Ovary (tissue), 9 donors: ENCODE measurements around the gene COBL. TPM values are rescaled to one million over a fixed set of nuclear protein-coding genes. Genes with fewer than 3 reads are reported as not detected.

Experiments used
- DNase-seq, 5 donors: peaks; one replicate each; pipeline ENCODE4 v3.0.0-alpha.2; 2019 to 2020
- H3K27ac ChIP-seq, 2 donors: fragments of 200-600 bp; one replicate each; pipeline versions ENCODE4 v1.5.1 to v1.8.0; 2019 to 2022
- H3K27me3 ChIP-seq: fragments of 200-600 bp; one replicate; pipeline ENCODE4 v1.8.0; 2022
- H3K36me3 ChIP-seq: fragments of 200-600 bp; sonication (generic); one replicate; pipeline ENCODE4 v1.5.1; 2019
- H3K4me1 ChIP-seq: one replicate; pipeline ENCODE4 v1.8.1; 2013; ENCODE audit warnings: mild to moderate bottlenecking, moderate library complexity; ENCODE audit not compliant: insufficient read depth
- H3K4me3 ChIP-seq: fragments of 200-600 bp; sonication (generic); one replicate; pipeline ENCODE4 v1.5.1; 2017
- H3K9me3 ChIP-seq, 2 donors: fragments of 200-600 bp in 1 of 2; sonication (generic) in 1 of 2; one replicate each; pipeline versions ENCODE4 v1.5.1 to v1.8.1; 2013 to 2019; ENCODE audit warnings: mild to moderate bottlenecking in 1 of 2, moderate library complexity in 1 of 2
- EP300 ChIP-seq: sonication (generic); formaldehyde crosslinking; IDR thresholded peaks from one replicate; pipeline ENCODE4 v1.6.1; 2017; ENCODE audit warnings: antibody characterized with exemption
- POLR2A ChIP-seq: fragments of 450-650 bp; IDR thresholded peaks from one replicate; pipeline ENCODE4 v1.6.1; 2017; ENCODE audit warnings: antibody characterized with exemption, mild to moderate bottlenecking, moderate library complexity
- WGBS, 3 donors: extraction: QIAGEN DNeasy Blood & Tissue Kit in 1 of 3; methylation state at CpG; one replicate each; pipeline versions ENCODE4 v1.1.5 to v1.1.7; 2013 to 2017; 5-methylcytosine and 5-hydroxymethylcytosine counted together
- intact Hi-C, 4 donors: fragments of 100-400 bp; cut with DNase I; formaldehyde crosslinking; loops; one replicate each; pipeline versions ENCODE4 v1.11.0 to v1.15.1; 2022 to 2023
- polyA plus RNA-seq, 2 donors: library from polyadenylated mRNA; stranded (reverse); fragments of 200-250 nt in 1 of 2; fragments of 350-450 nt in 1 of 2; fragmentation: Illumina TruSeq in 1 of 2; extraction: RNeasy Lipid Tissue Mini Kit (QIAGEN cat#74804) in 1 of 2; gene quantifications; one replicate each; pipeline ENCODE4 v1.2.3, GENCODE V29; 2013 to 2014
- total RNA-seq, 7 donors: library from RNA; depleted of rRNA in 2 of 7; stranded (reverse); fragments of >200 nt in 2 of 7; fragmentation: NEBNext Ultra II Directional in 3 of 7; extraction: Animal tissue kit (Norgen Biotek cat#: 25700) in 3 of 7; gene quantifications; one replicate each; pipeline versions ENCODE4 v1.1.0 to v1.2.4, GENCODE V29; 2016 to 2023
- TF ChIP-seq, protein P1 (sequence below), 3 donors: fragments of 450-650 bp in 2 of 3; fragments of 200-600 bp in 1 of 3; IDR thresholded peaks; one replicate each; pipeline versions ENCODE4 v1.5.1 to v1.8.0; 2016 to 2022; ENCODE audit warnings: antibody characterized with exemption in 3 of 3, mild to moderate bottlenecking in 1 of 3
- donor health status: DM: no; HTN: no; CAD: no; lungs with moderate emphysema.
- donor health status: DM: no; HTN: no; CAD: no.
- donor health status: Bipolar disorder and iron deficiency.
- donor health status: DM: yes; HTN: yes; CAD: no.
- donor health status: DM: no; HTN: no; CAD: no.
- donor health status: DM: yes; HTN: yes; CAD: no.

COBL gene
- total and polyA plus RNA-seq, 9 donors, result 0.87 to 33.4 (median 3.9) TPM

DNA sequence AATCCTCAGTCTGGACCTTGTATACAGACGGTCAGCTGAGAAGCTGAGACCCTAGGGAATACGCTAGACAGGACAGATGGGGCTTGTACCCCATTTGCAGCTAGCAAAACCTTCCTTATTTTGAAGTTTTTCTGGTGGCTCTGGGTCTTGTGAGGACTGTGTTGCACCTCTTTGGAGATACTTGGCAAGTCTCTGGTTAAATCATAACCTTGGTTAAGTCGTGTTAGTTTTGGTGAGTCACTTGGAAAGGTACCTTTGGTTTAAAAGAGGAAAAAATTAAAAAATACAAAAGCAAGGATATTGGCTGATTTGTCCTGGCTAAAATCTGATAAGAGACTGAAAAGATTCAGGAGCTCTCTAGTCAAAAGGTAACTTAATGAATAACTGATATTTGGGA is 140.6 kb downstream of the COBL start:
- Histone ChIP-seq H3K9me3 (no peaks in the 10 kb centered on the region), H3K4me1 (no peaks in the 10 kb centered on the region), H3K27ac (no peak overlapping the region), H3K4me3 (no peak overlapping the region), H3K36me3 (no peaks in the 10 kb centered on the region), H3K27me3 (no peaks in the 10 kb centered on the region)
- DNase-seq, result no peak
- TF ChIP-seq, protein P1, sequence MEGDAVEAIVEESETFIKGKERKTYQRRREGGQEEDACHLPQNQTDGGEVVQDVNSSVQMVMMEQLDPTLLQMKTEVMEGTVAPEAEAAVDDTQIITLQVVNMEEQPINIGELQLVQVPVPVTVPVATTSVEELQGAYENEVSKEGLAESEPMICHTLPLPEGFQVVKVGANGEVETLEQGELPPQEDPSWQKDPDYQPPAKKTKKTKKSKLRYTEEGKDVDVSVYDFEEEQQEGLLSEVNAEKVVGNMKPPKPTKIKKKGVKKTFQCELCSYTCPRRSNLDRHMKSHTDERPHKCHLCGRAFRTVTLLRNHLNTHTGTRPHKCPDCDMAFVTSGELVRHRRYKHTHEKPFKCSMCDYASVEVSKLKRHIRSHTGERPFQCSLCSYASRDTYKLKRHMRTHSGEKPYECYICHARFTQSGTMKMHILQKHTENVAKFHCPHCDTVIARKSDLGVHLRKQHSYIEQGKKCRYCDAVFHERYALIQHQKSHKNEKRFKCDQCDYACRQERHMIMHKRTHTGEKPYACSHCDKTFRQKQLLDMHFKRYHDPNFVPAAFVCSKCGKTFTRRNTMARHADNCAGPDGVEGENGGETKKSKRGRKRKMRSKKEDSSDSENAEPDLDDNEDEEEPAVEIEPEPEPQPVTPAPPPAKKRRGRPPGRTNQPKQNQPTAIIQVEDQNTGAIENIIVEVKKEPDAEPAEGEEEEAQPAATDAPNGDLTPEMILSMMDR (IDR thresholded peaks at IDR 0.05), result no peak
- no peak for TF ChIP-seq EP300
- TF ChIP-seq POLR2A, result no peak
- whole genome bisulfite sequencing, 3 donors, result 33 to 38% (median 35%) methylated on average over 3 of the region's 3 CpGs
- intact Hi-C loops, result no loop called here

DNA sequence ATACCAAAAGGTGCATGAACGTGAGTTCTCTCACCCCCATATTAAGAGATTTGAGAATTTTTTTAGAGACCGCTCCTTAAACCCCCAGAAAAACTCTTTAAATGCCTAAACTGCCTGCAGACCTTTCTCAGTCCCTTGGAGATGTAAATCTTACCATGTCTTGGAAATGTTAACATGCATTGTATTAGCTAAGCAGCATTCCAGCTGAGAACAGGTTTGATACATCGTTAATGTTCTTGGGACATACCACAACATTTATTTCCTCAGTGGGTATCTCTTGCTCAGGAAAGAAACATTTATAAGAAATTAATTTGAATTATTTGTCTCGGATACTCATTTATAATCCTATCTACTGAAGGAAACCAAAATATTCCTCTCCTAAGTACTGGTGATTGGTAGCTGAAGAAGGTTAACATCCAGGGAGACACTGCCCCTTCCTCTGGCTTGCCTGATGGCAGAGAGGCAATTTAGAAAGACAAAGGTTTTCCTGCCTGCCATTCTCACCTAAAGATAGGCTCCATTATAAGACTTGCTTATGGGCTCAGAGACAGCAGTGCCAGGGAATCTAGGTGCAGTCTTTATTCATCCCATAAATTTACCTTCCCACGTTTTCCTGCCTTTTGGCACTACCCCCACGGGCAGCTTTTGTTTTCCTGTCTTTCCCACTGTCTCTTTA is 141.2 kb downstream of the COBL start:
- Histone ChIP-seq H3K27ac (no peak overlapping the region), H3K4me1 (no peaks in the 10 kb centered on the region), H3K4me3 (no peak overlapping the region), H3K36me3 (no peaks in the 10 kb centered on the region), H3K9me3 (no peaks in the 10 kb centered on the region), H3K27me3 (no peaks in the 10 kb centered on the region)
- intact Hi-C loops, result no loop called here
- TF ChIP-seq, protein P1 (IDR thresholded peaks at IDR 0.05), result no peak
- no peak for TF ChIP-seq EP300
- no peak for TF ChIP-seq POLR2A
- DNase-seq, result no peak
- 51 to 55% (median 52%) methylated on average over 6 of the region's 6 CpGs for WGBS, 3 donors

DNA sequence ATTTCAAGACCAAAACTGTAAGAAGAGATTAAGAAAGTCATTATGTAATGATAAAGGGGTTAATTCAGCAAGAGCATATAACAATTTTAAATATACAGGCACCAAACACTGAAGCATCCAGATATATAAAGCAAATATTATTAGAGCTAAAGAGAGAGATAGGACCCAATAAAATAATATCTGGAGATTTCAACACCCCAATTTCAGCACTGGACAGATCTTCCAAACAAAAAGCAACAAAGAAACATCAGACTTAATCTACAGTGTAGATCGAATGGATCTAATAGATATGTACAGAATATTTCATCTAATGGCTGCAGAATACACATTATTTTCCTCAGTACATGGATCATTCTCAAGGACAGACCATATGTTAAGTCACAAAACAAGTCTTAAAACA is 151.3 kb downstream of the COBL start:
- Histone ChIP-seq H3K27ac (no peak overlapping the region), H3K36me3 (no peaks in the 10 kb centered on the region), H3K4me1 (no peaks in the 10 kb centered on the region), H3K9me3 (no peaks in the 10 kb centered on the region), H3K4me3 (no peak overlapping the region), H3K27me3 (no peaks in the 10 kb centered on the region)
- no peak for DNase-seq
- 68 to 84% (median 69%) methylated on average over 1 of the region's 1 CpG for WGBS, 3 donors
- TF ChIP-seq, protein P1 (IDR thresholded peaks at IDR 0.05), result no peak
- TF ChIP-seq EP300 (no peak), POLR2A (no peak)
- intact Hi-C loops, result loop anchor here in 2 of 4 donors (10.0 kb wide), 1 partner anchor 199 kb away; no protein-coding TSS in a partner anchor

DNA sequence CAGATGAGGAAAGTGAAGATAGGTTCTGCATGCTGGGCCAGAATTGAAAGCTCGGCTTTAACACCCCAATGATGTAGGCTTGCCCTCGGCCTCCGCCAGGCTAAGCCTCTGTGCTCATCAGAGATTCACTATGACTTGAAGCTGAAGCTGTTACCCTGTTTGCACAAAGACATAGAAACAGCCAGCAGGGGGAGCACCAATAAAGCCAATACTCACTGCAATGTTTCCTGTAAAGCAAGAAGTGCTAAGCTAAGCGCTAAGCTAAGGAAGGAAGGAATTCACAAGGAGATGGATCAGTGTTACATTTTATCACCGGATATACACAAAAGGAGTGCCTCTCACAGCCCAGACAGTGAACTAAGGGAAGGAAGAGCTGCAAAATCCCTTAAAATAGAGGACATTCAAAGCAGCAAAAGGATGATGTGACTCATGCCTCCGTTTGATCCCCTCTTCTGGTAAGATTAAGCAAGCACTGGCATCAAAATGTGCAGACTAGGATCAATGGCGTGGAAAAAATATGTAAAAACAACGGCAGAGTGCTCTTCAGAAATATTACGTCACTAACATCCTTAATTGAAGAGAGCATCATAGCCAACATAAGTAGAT is 153.8 kb downstream of the COBL start:
- Histone ChIP-seq H3K27me3 (no peaks in the 10 kb centered on the region), H3K4me3 (no peak overlapping the region), H3K36me3 (no peaks in the 10 kb centered on the region), H3K9me3 (no peaks in the 10 kb centered on the region), H3K4me1 (no peaks in the 10 kb centered on the region), H3K27ac (no peak overlapping the region)
- TF ChIP-seq, protein P1 (IDR thresholded peaks at IDR 0.05), result peak; percentile 47 to 69 (median 53)
- no peak for TF ChIP-seq EP300
- intact Hi-C loops, result loop anchor here (5.0 to 10.0 kb wide), 4 partner anchors 202 to 1016 kb away; no protein-coding TSS in a partner anchor
- DNase-seq, result peak; percentile 53 to 76 (median 62)
- 17 to 22% (median 18%) methylated on average over 9 of the region's 9 CpGs for WGBS, 3 donors
